ENCODE measurements around the gene TTC39B. TPM values are rescaled to one million over a fixed set of nuclear protein-coding genes. Genes with fewer than 3 reads are reported as not detected.

Gene TTC39B
- total and polyA plus RNA-seq, 2 donors (not counting 3 experiments of a cell fraction or from before 2014, with no cell fraction given) = 1.0 to 5.4 TPM

- no peak overlapping the region for H2AFZ ChIP-seq (ENCODE audit: low read depth, low read length)
- CTCF ChIA-PET = no interaction called here
- no peak for FAIRE-seq
- H4K20me1 ChIP-seq (replicated peaks; ENCODE audit: control insufficient read depth, extremely low read depth, insufficient read depth, low read length) = no peaks in the 10 kb centered on the region
- H3K36me3 ChIP-seq (ENCODE audit: control insufficient read depth in 2 of 2, extremely low read depth in 1 of 2, insufficient read depth in 2 of 2, low read length in 2 of 2) = no peaks in the 10 kb centered on the region
- H3K4me2 ChIP-seq (ENCODE audit: insufficient read depth, low read length) = no peak overlapping the region
- no peak overlapping the region for H3K9ac ChIP-seq (replicated peaks; ENCODE audit: extremely low read depth, insufficient read depth, low read length)
- no peaks in the 10 kb centered on the region for H3K79me2 ChIP-seq (ENCODE audit: control insufficient read depth, insufficient read depth, low read length)
- no peaks in the 10 kb centered on the region for H3K9me3 ChIP-seq (replicated peaks; ENCODE audit: control insufficient read depth, insufficient read depth, low read length)
- TF ChIP-seq EZH2 (IDR thresholded peaks at IDR 0.05; ENCODE audit: borderline replicate concordance, low read depth, low read length, severe bottlenecking) (no peak), MAX (IDR thresholded peaks at IDR 0.05; ENCODE audit: insufficient read depth, insufficient read length) (no peak), FOS (IDR thresholded peaks at IDR 0.05; ENCODE audit: borderline replicate concordance, insufficient read depth, low read length) (no peak), POLR2A (IDR thresholded peaks at IDR 0.05; ENCODE audit: low read depth, low read length) (no peak), GATA2 (IDR thresholded peaks at IDR 0.05; ENCODE audit: insufficient read depth, insufficient read length, low read depth, low read length) (no peak), POLR2AphosphoS5 (IDR thresholded peaks at IDR 0.05; ENCODE audit: insufficient read depth, low read depth, low read length) (no peak), CTCF (IDR thresholded peaks at IDR 0.05; ENCODE audit: extremely low read depth in 1 of 2, insufficient read depth in 1 of 2, low read depth in 1 of 2, low read length in 2 of 2) (no peak), JUN (IDR thresholded peaks at IDR 0.05; ENCODE audit: borderline replicate concordance, insufficient read depth, insufficient read length, low read depth) (no peak), MYC (IDR thresholded peaks at IDR 0.05; ENCODE audit: low read depth, low read length) (no peak)
- no peaks in the 10 kb centered on the region for H3K9me1 ChIP-seq (replicated peaks; ENCODE audit: control insufficient read depth, extremely low read depth, insufficient read depth, low read length)
- H3K4me1 ChIP-seq (ENCODE audit: control insufficient read depth, extremely low read depth, insufficient read depth, low read length) = peaks cover 9% of the 10 kb centered on the region
- dilution Hi-C loops (cut with MboI; ENCODE audit: extremely low pct_ligation_motif_present, low sequenced_read_pairs) (no loop called here), intact Hi-C loops (cut with micrococcal nuclease) (no loop called here)
- no peaks in the 10 kb centered on the region for H3K27me3 ChIP-seq (ENCODE audit: control insufficient read depth in 2 of 2, insufficient read depth in 2 of 2, low read length in 2 of 2)
- DNase-seq (ENCODE audit: low read depth, low spot score) = no peak
- H3K27ac ChIP-seq (ENCODE audit: insufficient read depth, low read depth, low read length) = no peak overlapping the region
- BruUV-seq (replicated peaks) = no TSS peak
- no peak overlapping the region for H3K4me3 ChIP-seq (replicated peaks in 1 of 3; ENCODE audit: insufficient read depth in 1 of 3, low read depth in 1 of 3, low read length in 3 of 3)
- POLR2A ChIA-PET = no interaction called here
Measured at GRCh38 chr9:15293804-15294316, 13.2 kb downstream of the TTC39B start.

Measured in endothelial cell of umbilical vein (primary cell).